ENCODE measurements around the gene XXYLT1.
"Not testable (repeated sequence)": the region's sequence is repeated elsewhere in the genome, so short reads cannot be mapped to it uniquely, and the experiment has no call there.

XXYLT1 gene

GRCh38 chr3:195270817-195271409, at the start of gene XXYLT1:
Gene XXYLT1, minus strand, starts transcription at chr3:195271159. Its CDS starts 101 bp downstream, at chr3:195271058.
- DNase-seq, result peak; percentile 75 to 86 (median 82)

GRCh38 chr3:195319060-195319459, 48.1 kb upstream of the XXYLT1 start:
- DNase-seq, result no peak

- DNase-seq, result no peak
These were observed 41.8 kb upstream of the XXYLT1 start for GRCh38 chr3:195312714-195313113.

- DNase-seq, result no peak
These were observed 36.8 kb upstream of the XXYLT1 start for GRCh38 chr3:195307711-195308110.

GRCh38 chr3:195306369-195306768, 35.4 kb upstream of the XXYLT1 start:
- no peak for DNase-seq

GRCh38 chr3:195302431-195302830, 31.5 kb upstream of the XXYLT1 start:
- no peak for DNase-seq

- DNase-seq, result no peak
These were observed 26.5 kb upstream of the XXYLT1 start for GRCh38 chr3:195297446-195297845.

- no peak for DNase-seq
These were observed 25.7 kb upstream of the XXYLT1 start for GRCh38 chr3:195296662-195297061.

GRCh38 chr3:195291121-195291520, 20.2 kb upstream of the XXYLT1 start:
- no peak for DNase-seq

GRCh38 chr3:195290643-195291042, 19.7 kb upstream of the XXYLT1 start:
- DNase-seq, result not testable (repeated sequence)

GRCh38 chr3:195286115-195286872, 15.3 kb upstream of the XXYLT1 start:
- no peak for DNase-seq

- DNase-seq, result no peak
These were observed 14.4 kb upstream of the XXYLT1 start for GRCh38 chr3:195285372-195285771.

GRCh38 chr3:195284842-195285241, 13.9 kb upstream of the XXYLT1 start:
- DNase-seq, result no peak

GRCh38 chr3:195282961-195283360, 12.0 kb upstream of the XXYLT1 start:
- no peak for DNase-seq

GRCh38 chr3:195274259-195274966, 3.5 kb upstream of the XXYLT1 start:
- DNase-seq, result no peak

GRCh38 chr3:195271410-195272243, 668 bp upstream of the XXYLT1 start:
- peak; percentile 77 to 83 (median 81) for DNase-seq

- no peak for DNase-seq
These were observed 711 bp downstream of the XXYLT1 start for GRCh38 chr3:195270079-195270816.

GRCh38 chr3:195269375-195270078, 1.4 kb downstream of the XXYLT1 start:
- DNase-seq, result no peak

GRCh38 chr3:195268576-195269309, 2.2 kb downstream of the XXYLT1 start:
- DNase-seq, result no peak

GRCh38 chr3:195267096-195267495, 3.9 kb downstream of the XXYLT1 start:
- no peak for DNase-seq

GRCh38 chr3:195266428-195266827, 4.5 kb downstream of the XXYLT1 start:
- no peak for DNase-seq

Data from activated CD4-positive, CD25-positive, alpha-beta regulatory T cell (primary cell).